Measurements from ENCODE around the gene MLST8. TPM values are rescaled to one million over a fixed set of nuclear protein-coding genes. Genes with fewer than 3 reads are reported as not detected.

Gene MLST8
- total and polyA plus RNA-seq, 2 of the 8 experiments (the other 6 are each of a cell fraction or from before 2014, with no cell fraction given): 67.6 to 321 TPM

DNA sequence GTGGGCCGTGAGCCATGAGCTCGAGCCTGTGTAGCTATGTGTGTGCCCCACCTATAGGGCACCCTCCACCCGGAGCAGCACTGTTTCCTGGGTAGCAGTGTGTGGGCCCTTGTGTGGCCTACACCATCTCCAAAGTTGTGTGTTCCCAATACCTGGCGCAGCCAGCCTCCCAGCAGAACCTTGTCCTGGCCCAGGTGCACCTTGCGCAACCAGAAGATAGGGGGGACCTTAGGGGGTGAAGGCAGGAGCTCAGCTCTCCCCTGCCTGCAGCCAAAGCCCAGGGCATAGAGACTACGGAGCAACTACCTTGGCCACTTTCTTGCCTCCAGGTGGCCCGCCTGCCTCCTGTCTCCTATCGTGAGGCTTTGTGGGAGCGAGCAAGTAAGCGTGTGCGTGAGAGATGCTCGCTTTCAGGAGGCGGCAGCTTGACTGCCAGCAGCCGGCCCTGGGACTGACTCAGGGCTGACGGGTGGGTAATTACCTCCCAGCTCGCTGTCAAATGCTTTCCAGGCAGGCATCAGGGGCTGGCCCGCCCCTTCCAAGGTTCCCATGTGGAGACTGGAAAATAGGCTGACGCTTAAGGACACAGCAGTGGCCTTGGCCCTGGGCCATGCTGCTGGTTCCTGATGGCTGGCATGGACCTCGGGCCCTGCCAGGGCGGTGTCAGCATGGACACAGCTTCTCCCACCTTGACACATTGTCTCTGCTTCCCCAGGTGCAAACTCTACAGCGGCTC lies 30.7 kb upstream of the MLST8 start:
- no peak for FAIRE-seq

More for the DNA sequence above, 30.7 kb upstream of the MLST8 start:
- no peak overlapping the region for H2BK5ac ChIP-seq (ENCODE audit: low read depth, low read length)
- no peak overlapping the region for H2BK120ac ChIP-seq (replicated peaks; ENCODE audit: low read depth, low read length)
- H3K4ac ChIP-seq (replicated peaks; ENCODE audit: insufficient read length, low read depth, low read length): no peak overlapping the region
- H4K8ac ChIP-seq (ENCODE audit: extremely low read depth, insufficient read depth, low read length): no peak overlapping the region
- no peak overlapping the region for H3K14ac ChIP-seq (ENCODE audit: insufficient read length)
- no peak overlapping the region for H3K27ac ChIP-seq (ENCODE audit: low read depth, low read length)
- no peak overlapping the region for H2AFZ ChIP-seq (ENCODE audit: low read length)
- H3K79me2 ChIP-seq (ENCODE audit: control insufficient read depth in 1 of 2, insufficient read depth in 2 of 2, low read length in 2 of 2): no peaks in the 10 kb centered on the region
- H2AK5ac ChIP-seq (ENCODE audit: low read depth, low read length): no peak overlapping the region
- H3K79me1 ChIP-seq (ENCODE audit: low read depth, low read length): no peaks in the 10 kb centered on the region
- no peak overlapping the region for H2BK12ac ChIP-seq (ENCODE audit: low read depth, low read length)
- no peaks in the 10 kb centered on the region; a peak in 1 of 7 replicates for H3K4me1 ChIP-seq (replicated peaks in 1 of 4; ENCODE audit: control insufficient read depth in 3 of 4, insufficient read depth in 4 of 4, low read length in 3 of 4)
- no peak overlapping the region for H3K18ac ChIP-seq (ENCODE audit: extremely low read depth, low read length)
- no peak overlapping the region for H3K4me3 ChIP-seq (ENCODE audit: extremely low read depth in 1 of 4, insufficient read depth in 2 of 4, low read depth in 3 of 4, low read length in 4 of 4)
- CTCF ChIA-PET (ENCODE audit: partially characterized antibody): no interaction called here
- H4K91ac ChIP-seq (replicated peaks; ENCODE audit: insufficient read length, low read length): no peak overlapping the region
- no peak overlapping the region for H3K56ac ChIP-seq (replicated peaks; ENCODE audit: insufficient read length, low read depth, low read length)
- H2BK20ac ChIP-seq (ENCODE audit: low read length): no peak overlapping the region
- no peaks in the 10 kb centered on the region; a peak in 1 of 7 replicates for H3K27me3 ChIP-seq (replicated peaks in 1 of 4; ENCODE audit: control insufficient read depth in 3 of 4, extremely low read depth in 1 of 4, insufficient read depth in 3 of 4, low read length in 3 of 4)
- DNase-seq (ENCODE audit: low read depth in 1 of 2, low spot score in 2 of 2): no peak
- H3K9ac ChIP-seq (replicated peaks in 1 of 4; ENCODE audit: extremely low read depth in 1 of 4, low read depth in 3 of 4, low read length in 3 of 4): no peak overlapping the region
- H3K4me2 ChIP-seq (ENCODE audit: insufficient read depth in 1 of 2, low read depth in 2 of 2, low read length in 2 of 2): no peak overlapping the region
- peaks cover 2 to 25% of the 10 kb centered on the region in 2 experiments for H4K20me1 ChIP-seq (replicated peaks in 1 of 2; ENCODE audit: control insufficient read depth in 1 of 2, insufficient read depth in 2 of 2, low read length in 2 of 2)
- H3K23me2 ChIP-seq (ENCODE audit: low read depth, low read length): no peaks in the 10 kb centered on the region; the same call in 1 of the 2 replicates
- no peak overlapping the region for H4K5ac ChIP-seq (ENCODE audit: insufficient read length, low read depth, low read length)
- H3K9me3 ChIP-seq (ENCODE audit: insufficient read depth in 2 of 2, low read depth in 1 of 2, low read length in 1 of 2): no peaks in the 10 kb centered on the region
- H3K23ac ChIP-seq (ENCODE audit: insufficient read length): no peak overlapping the region
- no peak overlapping the region for H2BK15ac ChIP-seq (ENCODE audit: low read length)
- WGBS, 2 experiments (ENCODE audit: extremely low coverage in 1 of 2, insufficient coverage in 1 of 2, insufficient read length in 1 of 2, insufficient replicate concordance in 2 of 2, low coverage in 1 of 2, low lambda C conversion rate in 2 of 2, missing lambda C conversion rate in 1 of 2): 93% methylated on average over 21 of the region's 21 CpGs; no CpG with 5 or more reads in 1 of the 2 experiments
- H3K36me3 ChIP-seq (ENCODE audit: control insufficient read depth in 2 of 4, insufficient read depth in 4 of 4, low read length in 3 of 4): peaks cover 24 to 68% (median 34%) of the 10 kb centered on the region in 4 experiments
- POLR2A ChIA-PET (ENCODE audit: partially characterized antibody): interaction anchor here (1.3 to 13.5 kb wide), 2 partner anchors 18 to 20 kb away, joined by 3 to 312 read pairs; partner anchors contain the start of gene TRAF7
- TF ChIP-seq, protein P1, sequence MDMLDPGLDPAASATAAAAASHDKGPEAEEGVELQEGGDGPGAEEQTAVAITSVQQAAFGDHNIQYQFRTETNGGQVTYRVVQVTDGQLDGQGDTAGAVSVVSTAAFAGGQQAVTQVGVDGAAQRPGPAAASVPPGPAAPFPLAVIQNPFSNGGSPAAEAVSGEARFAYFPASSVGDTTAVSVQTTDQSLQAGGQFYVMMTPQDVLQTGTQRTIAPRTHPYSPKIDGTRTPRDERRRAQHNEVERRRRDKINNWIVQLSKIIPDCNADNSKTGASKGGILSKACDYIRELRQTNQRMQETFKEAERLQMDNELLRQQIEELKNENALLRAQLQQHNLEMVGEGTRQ (IDR thresholded peaks at IDR 0.05; ENCODE audit: low read length): no peak
- TF ChIP-seq TBP (IDR thresholded peaks at IDR 0.05; ENCODE audit: low read depth, low read length) (no peak), CHD2 (IDR thresholded peaks at IDR 0.05; ENCODE audit: low read length) (no peak), POLR2AphosphoS5 (IDR thresholded peaks at IDR 0.05; ENCODE audit: low read depth, low read length) (0 out of 2 replicates have a peak, but pooled peaks have one; percentile 6), MAFK (IDR thresholded peaks at IDR 0.05; ENCODE audit: low read depth, low read length) (no peak), BACH1 (IDR thresholded peaks at IDR 0.05; ENCODE audit: low read length) (no peak), RNF2 (IDR thresholded peaks at IDR 0.05; ENCODE audit: borderline replicate concordance, low read depth, low read length, missing control alignments, poor library complexity, severe bottlenecking) (no peak)

All from H1 (cell line).